Esophagus mucosa (tissue), 1 donor: ENCODE data around the gene ADGRL1. TPM values are rescaled to one million over a fixed set of nuclear protein-coding genes. Genes with fewer than 3 reads are reported as not detected.
"Not testable (repeated sequence)": the region's sequence is repeated elsewhere in the genome, so short reads cannot be mapped to it uniquely, and the experiment has no call there.

Source experiments
- ATAC-seq: fragments of 200-7000 bp; cut with Tn5 transposase; one replicate; pipeline ENCODE4 v1.9.1; 2020
- total RNA-seq: library from RNA; stranded (reverse); gene quantifications from one replicate; pipeline ENCODE4 v1.2.4, GENCODE V29; 2023
- donor health status: DM: yes; HTN: yes; CAD: no.

ADGRL1 gene
- total RNA-seq, 1 donor from 2014 or later, result 5.5 TPM

DNA sequence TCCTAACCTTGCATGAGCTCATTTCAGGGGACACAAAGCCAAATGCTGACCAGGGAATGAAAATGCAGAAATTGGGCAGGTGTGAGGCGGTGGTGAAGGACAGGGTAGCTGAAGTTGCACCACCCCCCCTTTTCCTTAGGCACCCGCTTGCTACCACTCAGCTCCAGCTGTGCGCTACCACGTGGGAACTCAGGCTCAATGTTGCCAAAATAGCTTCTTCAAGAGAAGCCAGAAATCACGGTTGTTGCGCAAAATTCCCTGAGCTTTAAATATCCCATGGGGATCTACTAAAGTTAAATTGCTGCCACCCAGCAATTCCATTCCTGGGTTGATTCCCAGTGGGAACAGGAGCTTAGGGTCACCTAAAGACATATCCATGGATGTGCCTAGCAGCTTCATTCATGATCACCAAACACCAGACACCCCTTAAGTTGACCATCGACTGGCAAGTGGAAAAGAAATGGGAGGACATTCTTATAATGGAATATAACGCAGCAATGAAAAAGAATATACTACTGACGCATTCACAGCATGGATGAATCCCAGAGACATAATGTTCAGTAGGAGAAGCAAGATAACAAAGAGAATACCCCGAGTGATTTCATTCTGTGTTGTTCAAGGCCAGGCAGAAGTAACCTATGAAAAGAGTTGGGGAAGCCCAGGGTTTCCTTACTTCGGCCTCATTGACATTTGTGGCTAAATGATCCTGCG is 12.8 kb upstream of the ADGRL1 start:
- ATAC-seq, result no peak

DNA sequence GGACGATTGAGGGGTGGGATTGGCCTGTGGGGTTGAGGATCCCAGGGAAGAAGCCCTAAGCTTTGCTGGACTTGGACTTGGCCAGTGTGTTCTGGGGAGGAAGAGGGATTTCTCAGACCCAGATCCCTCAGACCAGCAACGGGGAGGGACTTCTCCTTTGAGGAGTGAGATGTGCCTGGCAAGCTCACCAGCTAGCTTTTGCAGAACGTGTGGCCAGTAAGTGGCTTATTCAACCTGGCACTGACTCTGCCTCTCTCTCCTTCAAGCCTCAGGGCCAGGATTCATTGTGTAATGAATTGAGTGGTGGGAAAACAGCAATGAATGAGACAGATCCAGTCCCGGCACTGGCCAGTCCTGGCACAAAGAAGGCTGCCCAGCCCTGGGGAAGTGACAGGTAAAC is 11.9 kb upstream of the ADGRL1 start:
- ATAC-seq, result not testable (repeated sequence)

DNA sequence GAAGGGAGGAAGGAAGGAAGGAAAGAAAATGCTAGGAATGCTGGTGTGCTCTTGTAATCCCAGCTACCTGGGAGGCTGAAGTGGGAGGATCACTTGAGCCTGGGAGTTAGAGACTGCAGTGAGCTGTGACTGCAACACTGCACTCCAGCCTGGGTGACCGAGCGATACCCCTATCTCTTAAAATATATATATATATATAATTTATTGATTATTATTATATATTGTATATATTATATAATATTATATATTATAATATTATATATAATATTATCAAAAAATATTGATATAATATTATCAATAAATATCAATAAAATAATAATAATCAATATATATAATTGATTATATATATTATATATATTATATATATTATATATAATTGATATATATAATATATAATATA is 8.6 kb upstream of the ADGRL1 start:
- ATAC-seq, result no peak

DNA sequence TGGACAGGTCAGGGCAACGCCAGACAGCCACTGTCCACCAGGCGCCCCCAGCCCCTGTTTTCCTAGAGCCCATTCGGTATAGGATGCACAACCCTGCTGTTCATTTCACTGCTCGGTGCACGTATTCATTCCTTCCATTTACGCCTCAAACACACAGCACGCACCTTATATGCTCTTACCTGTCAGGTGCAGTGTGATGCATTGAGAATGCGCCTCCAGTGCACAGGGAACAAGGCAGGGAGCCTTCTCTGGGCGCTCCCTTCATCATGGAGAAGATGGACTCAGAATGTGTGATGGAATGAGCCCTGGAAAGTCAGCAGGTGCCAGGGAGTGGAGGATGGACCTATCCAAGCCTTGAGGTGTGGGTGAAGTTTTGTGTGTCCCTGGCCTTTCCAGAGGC is 4.2 kb upstream of the ADGRL1 start:
- not testable (repeated sequence) for ATAC-seq

DNA sequence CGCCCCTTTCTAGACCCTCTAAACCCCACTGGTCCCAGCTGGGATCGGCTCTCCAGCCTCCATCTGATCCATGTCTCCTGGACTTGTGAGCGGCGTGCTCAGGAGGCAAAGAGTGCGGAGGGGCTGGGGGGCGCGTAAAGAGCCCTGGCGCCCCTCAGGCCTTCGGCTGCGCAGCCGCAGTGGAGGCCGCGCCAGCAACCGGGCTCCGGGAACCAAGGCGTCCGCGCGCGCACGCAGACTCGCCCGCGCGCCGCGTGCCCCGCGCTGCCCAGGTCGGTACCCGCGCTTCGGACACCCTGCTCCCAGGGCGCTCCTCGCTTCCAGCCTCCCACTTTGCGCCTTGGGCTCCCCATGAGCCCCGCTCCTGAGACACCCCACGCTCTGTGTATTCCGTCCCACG is 3.4 kb upstream of the ADGRL1 start:
- ATAC-seq, result not testable (repeated sequence)

DNA sequence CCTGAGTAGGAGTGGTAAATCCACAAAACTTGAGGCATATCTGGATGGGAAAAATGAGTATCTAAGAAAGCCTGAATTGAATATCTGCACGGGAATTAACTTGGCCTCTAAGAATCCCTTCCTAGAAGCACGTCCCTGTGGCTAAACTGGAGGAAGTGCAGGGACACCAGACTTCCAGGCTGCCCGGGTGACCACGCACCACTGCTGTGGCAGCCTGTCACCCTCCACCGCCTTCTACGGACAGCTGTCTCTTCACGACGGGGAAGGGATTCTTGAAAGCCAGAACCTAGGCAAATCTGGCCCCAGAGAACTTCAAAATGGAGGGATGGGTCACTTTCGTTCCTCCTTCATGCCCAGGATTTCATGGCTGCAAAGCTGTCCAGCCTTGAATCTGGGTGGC is 2.5 kb upstream of the ADGRL1 start:
- ATAC-seq, result not testable (repeated sequence)

DNA sequence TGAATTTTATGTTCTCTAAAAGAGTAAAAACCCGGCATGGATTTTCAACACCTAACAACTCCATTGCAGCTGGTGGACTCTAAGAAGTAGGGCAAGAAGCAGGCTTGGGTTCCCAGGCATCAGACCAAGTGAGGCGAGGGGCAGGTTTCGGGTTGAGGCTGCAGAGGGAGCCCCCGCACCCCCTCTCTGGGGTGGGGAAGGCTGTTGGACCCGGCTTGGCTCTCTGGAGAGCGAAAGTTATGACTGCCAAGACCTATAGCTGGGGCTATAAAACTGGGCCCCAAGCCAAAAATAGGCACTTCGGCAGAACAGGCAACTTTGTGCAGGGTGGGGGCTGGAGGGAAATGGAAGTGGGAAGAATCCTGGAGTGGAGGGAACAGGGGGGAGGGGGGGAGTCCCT is 1.8 kb upstream of the ADGRL1 start:
- ATAC-seq, result not testable (repeated sequence)

DNA sequence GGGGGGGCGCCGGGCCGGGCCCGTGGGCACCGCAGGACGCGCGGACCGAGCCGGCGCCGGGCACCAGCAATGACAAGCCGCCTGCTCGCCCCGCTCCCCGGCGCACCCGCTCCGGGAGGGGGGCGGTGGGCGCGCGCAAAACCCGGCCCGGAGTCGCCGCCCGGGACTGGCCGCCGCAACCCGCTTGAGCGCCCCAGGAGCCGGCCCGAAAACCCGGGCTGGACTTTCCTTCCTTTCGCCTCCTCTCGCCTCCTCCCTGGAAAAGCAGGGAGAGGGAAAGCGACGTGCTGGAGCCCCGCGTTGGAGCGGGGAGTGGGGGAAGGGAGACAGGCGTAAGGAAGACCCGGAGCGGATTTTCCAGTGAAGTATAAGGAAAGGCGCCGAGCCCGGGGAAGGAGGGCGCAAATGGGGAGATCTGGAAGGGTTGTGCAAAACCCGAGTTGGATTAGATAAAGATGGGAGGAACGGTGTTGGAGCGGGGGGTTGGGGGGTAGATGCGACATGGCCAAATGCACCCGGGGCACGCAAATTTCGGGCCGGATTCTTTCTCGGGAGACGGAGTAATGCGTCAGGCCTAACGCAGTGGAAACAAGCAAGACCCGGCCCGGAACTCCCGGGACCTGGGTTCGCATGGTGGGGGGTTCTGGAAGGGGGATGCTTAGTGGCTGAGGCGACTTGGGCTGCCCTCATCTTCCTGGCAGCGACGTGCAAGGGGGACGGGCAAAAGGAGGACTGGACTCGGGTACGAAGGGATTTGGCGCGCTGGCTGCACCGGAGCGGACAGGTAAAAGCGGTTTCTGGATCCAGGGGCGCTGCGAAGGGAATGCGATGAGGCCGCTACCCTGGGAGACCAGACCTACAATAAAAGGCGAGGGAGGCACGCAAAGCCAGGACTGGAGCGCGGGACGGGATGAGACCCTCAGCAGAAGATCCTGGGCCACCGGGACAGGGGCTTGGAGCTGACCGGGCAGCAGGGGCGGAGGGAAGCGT is 1.1 kb upstream of the ADGRL1 start:
- peak; percentile 75 for ATAC-seq

DNA sequence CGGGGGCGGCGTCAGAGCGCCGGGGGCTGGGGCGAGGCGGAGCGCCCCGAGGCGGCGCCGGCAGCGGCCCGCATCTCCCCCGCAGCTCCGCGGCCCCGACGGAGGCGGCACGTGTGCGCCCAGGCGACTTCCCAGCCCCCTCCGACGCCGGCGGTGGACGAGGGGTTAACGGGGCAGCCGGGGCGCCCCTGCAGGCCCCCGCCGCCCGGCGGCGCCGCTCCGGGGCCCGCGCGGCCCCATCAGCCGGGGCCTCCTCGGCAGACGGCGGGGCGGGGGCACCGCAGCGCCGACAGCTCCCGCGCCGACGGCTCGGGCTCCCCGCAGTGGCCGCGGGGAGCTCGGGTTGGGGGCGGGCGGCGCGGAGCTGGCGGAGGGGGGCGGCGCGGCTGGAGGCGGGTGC is 339 bp upstream of the ADGRL1 start:
- ATAC-seq, result not testable (repeated sequence)

DNA sequence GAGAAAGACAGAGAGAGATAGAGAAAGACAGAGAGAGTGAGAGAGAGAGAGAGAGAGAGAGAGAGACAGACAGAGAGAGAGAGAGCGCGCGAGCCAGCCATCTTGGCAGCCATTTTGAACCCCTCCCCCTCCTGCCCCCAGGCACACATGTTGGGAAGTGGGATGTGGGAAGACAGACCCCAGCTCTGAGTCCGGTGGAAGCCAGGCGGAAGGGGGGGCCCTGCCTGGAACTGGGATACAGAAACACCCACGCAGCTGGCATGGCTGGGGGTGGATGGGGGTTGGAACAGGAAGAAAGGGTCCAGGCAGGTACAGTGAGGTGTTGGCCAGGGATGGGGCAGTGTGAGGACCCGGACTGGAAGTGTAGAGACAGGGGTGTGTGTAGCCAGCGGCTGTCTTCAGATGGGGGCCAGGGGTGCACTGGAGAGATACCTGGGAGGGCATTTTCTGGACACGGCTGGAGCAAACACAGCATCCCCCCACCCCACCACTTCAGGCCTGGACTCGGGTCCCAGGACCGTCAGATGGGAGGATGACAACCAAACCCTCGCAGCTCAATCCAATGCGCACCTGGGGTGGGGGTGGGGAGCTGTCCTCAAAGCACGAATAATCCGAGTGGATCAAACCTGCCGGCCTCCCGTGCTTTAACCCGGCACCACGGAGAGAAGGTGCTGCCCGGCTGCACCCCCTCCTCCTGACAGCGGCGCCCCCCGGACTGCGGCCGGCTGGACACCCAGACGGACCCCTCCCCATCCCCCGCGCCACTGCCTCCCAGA is 1.1 kb downstream of the ADGRL1 start:
- not testable (repeated sequence) for ATAC-seq

DNA sequence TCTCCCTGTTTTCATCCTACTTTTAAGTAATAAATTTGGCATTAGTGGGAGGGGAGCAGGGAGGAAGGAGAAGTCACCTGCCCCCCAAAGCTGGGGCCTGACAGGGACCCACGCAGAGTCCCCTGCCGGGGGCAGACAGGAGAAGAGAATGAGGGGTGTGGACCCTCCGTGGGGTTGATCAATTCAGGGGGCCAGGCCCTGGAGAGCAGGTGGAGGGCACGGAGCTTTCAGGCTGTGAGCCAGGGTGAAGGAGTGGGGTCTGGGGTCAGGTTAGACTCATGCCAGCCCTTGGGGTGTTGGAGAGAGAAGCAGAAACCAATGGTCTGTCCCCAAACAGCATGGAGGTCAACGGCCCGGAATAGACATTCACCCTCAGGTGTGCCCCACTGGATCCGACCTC is 1.8 kb downstream of the ADGRL1 start:
- not testable (repeated sequence) for ATAC-seq

DNA sequence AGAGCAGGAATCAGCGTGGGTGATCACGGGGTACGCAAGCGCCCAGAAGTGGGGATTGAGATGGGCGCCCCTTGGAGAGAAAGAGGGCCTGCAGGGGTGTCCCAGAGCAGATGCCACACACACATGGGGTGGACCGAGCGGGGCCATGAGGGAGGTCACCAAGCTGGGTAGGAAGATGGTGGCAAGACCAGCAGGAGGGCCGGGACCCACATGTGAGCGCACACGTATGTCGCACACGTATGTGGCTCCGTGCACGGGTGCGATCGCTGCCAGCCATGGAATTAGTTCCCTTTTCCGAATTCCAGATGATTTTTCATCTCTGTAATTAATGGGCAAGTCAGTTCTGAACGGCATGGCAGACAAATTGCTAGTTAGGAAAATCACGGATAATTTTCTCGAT is 2.2 kb downstream of the ADGRL1 start:
- ATAC-seq, result not testable (repeated sequence)

DNA sequence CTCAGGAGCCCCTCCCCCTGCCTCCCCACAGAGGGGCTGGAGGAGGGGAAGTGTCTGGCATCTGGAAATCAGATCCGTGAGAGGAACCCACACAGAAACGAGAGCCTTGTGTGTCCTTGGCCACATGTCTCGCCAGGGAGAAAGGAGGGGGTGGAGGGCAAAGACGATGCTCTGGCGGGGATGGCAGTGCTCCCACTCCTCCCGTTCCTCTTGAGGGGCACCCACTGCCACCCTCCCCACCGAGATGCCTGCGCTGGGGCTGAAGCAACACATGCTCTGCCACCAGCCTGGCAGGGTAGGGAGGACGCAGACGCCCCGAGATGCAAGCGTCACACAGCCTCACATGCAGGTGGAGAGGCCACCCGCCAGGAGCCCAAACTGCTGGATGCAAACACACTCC is 2.8 kb downstream of the ADGRL1 start:
- no peak for ATAC-seq

DNA sequence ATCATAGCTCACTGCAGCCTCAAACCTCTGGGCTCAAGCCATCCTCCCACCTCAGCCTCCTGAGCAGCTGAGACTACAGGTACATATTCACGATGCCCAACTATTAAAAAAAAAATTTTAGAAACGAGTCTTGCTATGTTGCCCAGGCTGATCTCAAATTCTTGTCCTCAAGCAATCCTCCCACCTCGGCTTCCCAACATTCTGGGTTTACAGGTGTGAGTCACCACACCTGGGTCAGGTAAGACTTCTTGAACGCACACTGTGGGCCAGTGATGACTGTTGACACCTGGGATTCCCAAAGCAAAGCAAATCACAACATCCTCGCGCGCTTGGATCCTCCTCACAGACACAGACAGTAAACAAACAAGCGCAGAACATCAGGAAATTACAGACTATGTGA is 4.5 kb downstream of the ADGRL1 start:
- ATAC-seq, result not testable (repeated sequence)

DNA sequence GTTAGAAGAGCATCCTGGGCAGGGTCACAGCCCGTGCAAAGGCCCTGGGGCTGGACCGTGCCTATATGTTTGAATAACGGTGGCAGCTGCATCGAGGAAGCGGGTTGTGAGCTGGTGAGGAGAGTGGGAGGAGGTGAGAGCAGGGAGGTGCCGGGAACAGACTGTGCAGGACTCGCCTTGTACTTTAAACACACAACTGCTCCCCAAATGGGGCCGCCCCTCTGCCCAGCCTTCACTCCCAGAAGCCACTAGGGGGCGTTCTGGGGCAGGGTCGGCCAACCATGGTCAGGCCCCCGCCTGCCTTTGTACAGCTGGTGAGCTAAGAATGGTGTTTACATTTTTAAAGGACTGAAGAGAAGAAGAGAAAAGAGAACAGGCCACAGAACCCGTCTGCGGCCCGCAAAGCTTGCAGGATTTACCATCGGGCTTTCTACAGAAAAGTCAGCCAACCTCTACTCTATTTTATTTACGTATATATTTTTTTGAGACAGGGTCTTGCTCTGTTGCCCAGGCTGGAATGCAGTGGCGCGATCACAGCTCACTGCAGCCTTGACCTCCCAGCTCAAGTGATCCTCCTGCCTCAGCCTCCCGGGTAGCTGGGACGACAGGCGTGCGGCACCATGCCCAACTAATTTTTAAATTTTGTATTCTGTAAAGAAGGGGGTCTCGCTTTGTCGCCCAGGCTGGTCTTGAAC is 5.7 kb downstream of the ADGRL1 start:
- ATAC-seq, result peak; percentile 57

DNA sequence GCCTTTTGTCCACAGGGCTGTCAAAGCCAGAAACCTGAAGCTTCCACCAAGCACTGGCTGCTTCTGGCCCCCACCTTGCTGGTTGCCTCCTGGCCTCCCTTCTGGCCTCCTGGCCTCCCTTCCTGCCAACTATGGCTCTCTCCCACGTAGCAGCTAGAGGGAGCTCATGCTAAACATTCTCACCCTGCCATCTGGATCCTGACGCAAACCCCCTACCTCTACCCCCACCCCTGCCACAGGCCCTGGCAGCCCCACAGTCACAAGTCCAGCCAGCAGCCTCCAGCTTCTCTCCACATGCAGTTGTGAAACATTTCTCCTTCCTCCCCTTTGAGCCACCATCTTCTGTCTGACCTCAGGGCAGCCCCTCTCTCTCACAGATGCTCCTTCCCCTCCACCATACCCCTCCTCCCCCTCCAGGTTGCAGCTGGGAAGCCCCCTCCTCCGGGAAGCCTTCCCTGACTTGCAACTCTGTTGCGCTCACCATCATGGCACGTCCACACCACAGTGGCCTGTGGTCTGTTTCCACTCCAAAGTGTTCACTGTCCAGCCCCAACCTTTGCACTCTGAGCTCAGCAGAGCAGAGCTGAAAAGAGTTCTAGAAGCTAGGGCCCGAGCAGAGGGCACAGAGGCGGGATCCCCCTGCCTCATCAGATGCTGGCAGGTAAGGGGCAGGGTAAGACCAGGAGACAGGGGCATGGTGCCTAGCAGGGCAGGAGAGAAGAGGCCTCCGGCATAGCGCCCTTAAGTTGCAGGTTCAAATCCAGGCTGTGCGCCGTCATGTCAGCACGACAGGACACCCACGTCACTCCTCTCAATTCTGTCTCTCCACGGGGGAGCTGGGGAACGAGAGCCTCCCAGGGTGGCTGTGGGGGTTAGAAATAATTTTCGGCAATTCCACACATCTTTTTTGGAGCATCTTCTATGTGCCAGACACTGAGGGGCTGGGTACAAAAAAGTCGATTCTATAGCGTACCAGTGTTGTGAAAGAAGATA is 7.3 kb downstream of the ADGRL1 start:
- ATAC-seq, result no peak

DNA sequence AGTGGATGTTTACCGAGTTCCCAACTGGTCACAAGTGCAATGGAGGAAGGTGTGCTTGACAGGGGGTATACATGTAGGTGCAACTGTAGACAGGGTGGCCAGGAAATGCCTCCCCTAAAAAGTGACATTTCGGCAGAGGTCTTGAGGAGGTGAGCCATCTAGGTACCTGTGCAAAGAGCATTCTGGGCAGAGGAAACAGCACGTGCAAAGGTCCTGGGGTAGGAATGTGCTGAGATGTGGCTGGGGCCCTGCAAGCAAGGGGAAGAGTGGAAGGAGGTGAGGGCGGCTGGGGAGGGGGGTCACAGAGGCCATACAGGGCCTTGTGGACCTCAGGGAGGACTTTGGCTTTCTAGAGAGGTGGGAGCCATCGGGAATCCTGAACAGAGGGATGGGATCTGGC is 8.1 kb downstream of the ADGRL1 start:
- no peak for ATAC-seq

DNA sequence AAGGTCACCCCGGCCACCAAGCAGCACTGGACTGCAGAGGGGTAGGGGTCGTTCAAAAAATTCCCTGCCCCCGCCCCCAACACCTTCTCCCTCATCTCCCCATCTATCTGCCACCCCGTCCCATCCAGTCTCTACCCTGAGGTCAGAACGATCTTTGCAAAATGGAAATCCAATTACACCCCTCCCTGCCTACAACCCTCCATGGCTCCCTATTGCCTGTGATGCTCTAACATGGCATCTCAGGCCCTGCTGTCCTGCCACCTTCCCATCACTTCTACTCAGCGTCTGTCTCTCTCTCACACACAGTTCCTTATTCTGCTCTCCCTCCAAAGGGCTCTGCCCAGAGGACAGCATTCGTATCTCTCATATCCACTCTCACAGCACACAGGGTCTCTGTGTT is 8.7 kb downstream of the ADGRL1 start:
- not testable (repeated sequence) for ATAC-seq

DNA sequence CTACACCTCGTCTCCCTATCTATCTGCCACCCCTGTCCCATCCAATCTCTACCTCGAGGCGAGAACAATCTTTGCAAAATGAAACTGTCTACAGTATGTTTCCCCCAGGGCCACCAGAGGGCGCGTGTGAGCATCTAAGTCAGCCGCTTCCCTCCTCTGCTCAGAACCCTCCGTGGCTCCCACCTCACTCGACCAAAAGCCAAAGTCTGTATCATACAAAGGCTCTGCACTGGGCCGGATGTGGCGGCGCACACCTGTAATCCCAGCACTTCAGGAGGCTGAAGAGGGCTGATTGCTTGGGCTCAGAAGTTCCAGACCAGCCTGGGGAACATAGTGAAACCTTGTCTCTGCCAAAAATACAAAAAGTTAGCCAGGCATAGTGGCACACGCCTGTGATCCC is 9.9 kb downstream of the ADGRL1 start:
- ATAC-seq, result peak; percentile 24

DNA sequence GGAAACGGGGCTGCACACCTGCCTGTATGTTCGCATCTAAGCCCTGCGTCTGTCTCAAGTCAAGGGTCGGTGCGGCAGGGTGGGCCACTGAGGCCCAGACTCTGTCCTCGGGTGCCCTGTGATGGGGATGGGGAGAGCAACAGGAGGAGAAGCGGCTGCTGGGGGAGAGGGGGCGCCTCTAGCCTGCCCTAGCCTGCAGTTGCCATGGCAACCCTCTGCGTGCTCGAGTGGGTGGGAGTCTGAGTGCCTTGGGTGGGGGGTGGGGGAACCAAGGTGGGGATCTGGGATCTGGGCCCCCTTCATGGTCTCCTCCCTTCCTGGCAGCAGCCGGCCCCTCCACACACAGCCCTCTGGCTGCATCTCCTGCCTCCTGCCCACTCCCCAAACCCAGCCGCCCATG is 10.8 kb downstream of the ADGRL1 start:
- not testable (repeated sequence) for ATAC-seq

DNA sequence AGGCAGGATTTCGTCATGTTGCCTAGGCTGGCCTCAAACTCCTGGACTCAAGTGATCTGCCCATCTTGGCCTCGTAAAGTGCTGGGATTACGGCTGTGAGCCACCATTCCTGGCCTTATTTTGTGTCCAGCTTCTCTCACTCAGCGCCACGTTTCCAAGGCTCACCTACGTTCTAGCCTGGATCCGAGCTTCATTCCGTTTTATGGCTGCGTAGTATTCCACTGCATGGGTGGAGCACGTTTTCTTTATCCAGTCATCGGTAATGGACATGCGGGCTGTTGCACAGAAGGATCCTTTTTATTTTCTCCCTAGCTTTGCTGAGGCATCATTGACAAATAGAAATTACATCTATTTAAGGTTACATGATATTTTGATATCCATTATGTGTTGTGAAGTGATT is 16.6 kb downstream of the ADGRL1 start:
- no peak for ATAC-seq
